HepG2 (cell line): ENCODE measurements around the gene SMIM12. TPM values are rescaled to one million over a fixed set of nuclear protein-coding genes. Genes with fewer than 3 reads are reported as not detected.

Source experiments
- GABPB1 ChIP-seq: IDR thresholded peaks from 2 replicates; pipeline ENCODE4 v1.6.1; 2016; ENCODE audit warnings: mild to moderate bottlenecking, missing genetic modification reagents, moderate library complexity, missing compliant biosample characterization
- HNF4G ChIP-seq, 2 experiments: sonication (generic) in 1 of 2; formaldehyde crosslinking in 1 of 2; IDR thresholded peaks; 2 replicates each; pipeline versions ENCODE4 v1.4.0 to v1.6.1; 2011 to 2020; ENCODE audit warnings: borderline replicate concordance in 2 of 2, low read depth in 2 of 2, mild to moderate bottlenecking in 2 of 2, low read length in 1 of 2, missing genetic modification reagents in 1 of 2, moderate library complexity in 1 of 2
- IRF1 ChIP-seq: sonication (generic); formaldehyde crosslinking; IDR thresholded peaks from 2 replicates; pipeline ENCODE4 v1.4.0; 2020; ENCODE audit warnings: low read depth, mild to moderate bottlenecking, missing genetic modification reagents
- JUNB ChIP-seq: sonication (generic); formaldehyde crosslinking; IDR thresholded peaks from 2 replicates; pipeline ENCODE4 v1.8.0; 2022; ENCODE audit warnings: missing genetic modification reagents, mild to moderate bottlenecking, borderline replicate concordance
- MIER3 ChIP-seq: IDR thresholded peaks from 2 replicates; pipeline ENCODE4 v1.6.1; 2016; ENCODE audit warnings: missing compliant biosample characterization, borderline replicate concordance
- MYPOP ChIP-seq: sonication (generic); formaldehyde crosslinking; IDR thresholded peaks from 2 replicates; pipeline ENCODE4 v1.8.1; 2023; ENCODE audit warnings: mild to moderate bottlenecking, moderate library complexity, missing genetic modification reagents
- NFE2L2 ChIP-seq: fragments of 150-350 bp; IDR thresholded peaks from 2 replicates; pipeline ENCODE4 v1.6.1; 2014; ENCODE audit warnings: low read length
- NR0B2 ChIP-seq: sonication (generic); formaldehyde crosslinking; IDR thresholded peaks from 2 replicates; pipeline ENCODE4 v1.4.0; 2020; ENCODE audit warnings: mild to moderate bottlenecking, missing genetic modification reagents
- PITX1 ChIP-seq: sonication (generic); formaldehyde crosslinking; IDR thresholded peaks from 2 replicates; pipeline ENCODE4 v1.5.1; 2020; ENCODE audit warnings: mild to moderate bottlenecking, missing genetic modification reagents
- RAD21 ChIP-seq: fragments of 450-650 bp; formaldehyde crosslinking; IDR thresholded peaks from 2 replicates; pipeline ENCODE4 v1.5.0; 2020; ENCODE audit warnings: mild to moderate bottlenecking
- REPIN1 ChIP-seq: sonication (generic); formaldehyde crosslinking; IDR thresholded peaks from 2 replicates; pipeline ENCODE4 v1.8.0; 2022; ENCODE audit warnings: missing genetic modification reagents, low read depth, mild to moderate bottlenecking, borderline replicate concordance
- RORA ChIP-seq: sonication (generic); formaldehyde crosslinking; IDR thresholded peaks from 2 replicates; pipeline ENCODE4 v1.5.0; 2020; ENCODE audit warnings: mild to moderate bottlenecking, missing genetic modification reagents, moderate library complexity
- SAP130 ChIP-seq: IDR thresholded peaks from 2 replicates; pipeline ENCODE4 v1.6.1; 2016; ENCODE audit warnings: low read depth
- SMAD3 ChIP-seq: sonication (generic); formaldehyde crosslinking; IDR thresholded peaks from 2 replicates; pipeline ENCODE4 v1.4.0; 2020; ENCODE audit warnings: missing genetic modification reagents
- SMC3 ChIP-seq: IDR thresholded peaks from 2 replicates; pipeline ENCODE4 v1.6.1; 2011; ENCODE audit warnings: low read length, improper control_type of control experiment
- SOX6 ChIP-seq, 2 experiments: fragments of 450-650 bp in 1 of 2; sonication (generic) in 1 of 2; formaldehyde crosslinking in 1 of 2; IDR thresholded peaks; 2 replicates each; pipeline versions ENCODE4 v1.4.0 to v1.6.1; 2017 to 2020; ENCODE audit warnings: antibody characterized with exemption in 1 of 2, mild to moderate bottlenecking in 1 of 2, missing genetic modification reagents in 1 of 2
- SUZ12 ChIP-seq: fragments of 150-350 bp; IDR thresholded peaks from 2 replicates; pipeline ENCODE4 v1.6.1; 2014; ENCODE audit warnings: low read depth, low read length
- WIZ ChIP-seq: sonication (generic); formaldehyde crosslinking; IDR thresholded peaks from 2 replicates; pipeline ENCODE4 v1.5.1; 2020; ENCODE audit warnings: mild to moderate bottlenecking, missing genetic modification reagents
- XRCC5 ChIP-seq: fragments of 200-400 bp; formaldehyde crosslinking; optimal IDR thresholded peaks from 2 replicates; pipeline ENCODE3; 2017; ENCODE audit warnings: mild to moderate bottlenecking, low read length
- ZFP36 ChIP-seq: fragments of 150-350 bp; IDR thresholded peaks from 2 replicates; pipeline ENCODE4 v1.6.1; 2018; ENCODE audit warnings: borderline replicate concordance, low read length, low read depth; ENCODE audit not compliant: partially characterized antibody
- ZFYVE20 ChIP-seq: sonication (generic); formaldehyde crosslinking; IDR thresholded peaks from 2 replicates; pipeline ENCODE4 v1.8.0; 2023; ENCODE audit warnings: low read depth, mild to moderate bottlenecking, moderate library complexity, missing genetic modification reagents, borderline replicate concordance
- ZNF230 ChIP-seq: sonication (generic); formaldehyde crosslinking; IDR thresholded peaks from 2 replicates; pipeline ENCODE4 v1.4.0; 2020; ENCODE audit warnings: mild to moderate bottlenecking, missing genetic modification reagents
- ZNF276 ChIP-seq: sonication (generic); formaldehyde crosslinking; IDR thresholded peaks from 2 replicates; pipeline ENCODE4 v1.4.0; 2020; ENCODE audit warnings: mild to moderate bottlenecking, low read depth, missing genetic modification reagents
- ZNF570 ChIP-seq: sonication (generic); formaldehyde crosslinking; IDR thresholded peaks from 2 replicates; pipeline ENCODE4 v1.4.0; 2020; ENCODE audit warnings: mild to moderate bottlenecking, missing genetic modification reagents, borderline replicate concordance
- ZNF572 ChIP-seq: sonication (generic); formaldehyde crosslinking; IDR thresholded peaks from 2 replicates; pipeline ENCODE4 v1.5.1; 2020; ENCODE audit warnings: mild to moderate bottlenecking, missing genetic modification reagents
- ZNF790 ChIP-seq: sonication (generic); formaldehyde crosslinking; IDR thresholded peaks from 2 replicates; pipeline ENCODE4 v1.8.0; 2022; ENCODE audit warnings: missing genetic modification reagents, mild to moderate bottlenecking, borderline replicate concordance
- ZNF878 ChIP-seq: sonication (generic); formaldehyde crosslinking; IDR thresholded peaks from 2 replicates; pipeline ENCODE4 v1.8.1; 2023; ENCODE audit warnings: mild to moderate bottlenecking, missing genetic modification reagents, moderate library complexity
- polyA plus RNA-seq, 8 experiments: library from polyadenylated mRNA; depleted of rRNA in 3 of 8; stranded (reverse) in 7 of 8; unstranded in 1 of 8; fragments of >200 nt; fragmentation: Illumina TruSeq in 4 of 8; extraction: Trizol in 4 of 8; gene quantifications; 2 replicates each; pipeline versions ENCODE4 v1.2.1 to v1.2.3, GENCODE V29; 2011 to 2016; ENCODE audit warnings: low read depth in 4 of 8, missing spikeins in 1 of 8, mixed read lengths in 1 of 8; ENCODE audit not compliant: insufficient read depth in 1 of 8
- total RNA-seq, 5 experiments: library from RNA; depleted of rRNA; stranded (reverse); fragments of >200 nt; fragmentation: Illumina TruSeq; extraction: Trizol; gene quantifications; 2 replicates each; pipeline ENCODE4 v1.2.3, GENCODE V29; 2016; ENCODE audit warnings: low read depth in 1 of 5

SMIM12 gene
- total and polyA plus RNA-seq, 2 of the 13 experiments (the other 11 are each of a cell fraction or from before 2014, with no cell fraction given) = 20.1 to 41.3 TPM

GRCh38 chr1:34852677-34853217 is 6.8 kb downstream of the SMIM12 start (continued):
- peak; percentile 44; the same call in 1 of the 2 replicates for TF ChIP-seq MIER3 (CRISPR knock-in tag)
- TF ChIP-seq IRF1 = no peak
- no peak for TF ChIP-seq RORA (CRISPR knock-in tag)
- TF ChIP-seq GABPB1 (CRISPR knock-in tag) = peak; percentile 17; the same call in 1 of the 2 replicates
- no peak; the same call in 1 of the 2 replicates for TF ChIP-seq ZNF230 (CRISPR knock-in tag)
- no peak for TF ChIP-seq MYPOP (CRISPR knock-in tag)
- TF ChIP-seq HNF4G (IDR thresholded peaks at IDR 0.05; ENCODE audit: borderline replicate concordance, low read depth, low read length) = no peak
- no peak for TF ChIP-seq HNF4G (CRISPR knock-in tag; IDR thresholded peaks at IDR 0.05; ENCODE audit: borderline replicate concordance, low read depth)
- TF ChIP-seq SOX6 (IDR thresholded peaks at IDR 0.05) = no peak
- no peak for TF ChIP-seq SOX6 (CRISPR knock-in tag; IDR thresholded peaks at IDR 0.05)
- TF ChIP-seq SMC3 = peak; percentile 75
- no peak for TF ChIP-seq ZNF878 (CRISPR knock-in tag)
- TF ChIP-seq XRCC5 = peak; percentile 96
- TF ChIP-seq ZFYVE20 (CRISPR knock-in tag) = no peak
- no peak for TF ChIP-seq ZNF276 (CRISPR knock-in tag)
- TF ChIP-seq ZNF572 (CRISPR knock-in tag) = no peak
- TF ChIP-seq REPIN1 (CRISPR knock-in tag) = peak; percentile 59; the same call in 1 of the 2 replicates
- TF ChIP-seq RAD21 = peak; percentile 83
- TF ChIP-seq SMAD3 (CRISPR knock-in tag) = peak; percentile 69; the same call in 1 of the 2 replicates
- no peak for TF ChIP-seq NR0B2 (CRISPR knock-in tag)
- TF ChIP-seq NFE2L2 = no peak
- TF ChIP-seq PITX1 (CRISPR knock-in tag) = peak; percentile 58; the same call in 1 of the 2 replicates
- TF ChIP-seq JUNB = no peak
- no peak for TF ChIP-seq ZNF570
- TF ChIP-seq SAP130 (CRISPR knock-in tag) = peak; percentile 57; the same call in 1 of the 2 replicates
- TF ChIP-seq WIZ (CRISPR knock-in tag) = no peak
- no peak for TF ChIP-seq ZNF790 (CRISPR knock-in tag)
- TF ChIP-seq SUZ12 = no peak
- peak; percentile 61 for TF ChIP-seq ZFP36
